Loucy (cell line): Measurements from ENCODE around the gene ST8SIA3.

Source experiments
- H2AFZ ChIP-seq: fragments of 200-600 bp; sonication (generic); 2 replicates; pipeline ENCODE4 v1.6.0; 2016; ENCODE audit warnings: antibody characterized with exemption, mild to moderate bottlenecking, low read length, moderate library complexity
- H3F3A ChIP-seq: fragments of 200-600 bp; 2 replicates; pipeline ENCODE4 v1.6.0; 2016; ENCODE audit warnings: antibody characterized with exemption, low read depth, mild to moderate bottlenecking
- H3K27me3 ChIP-seq: fragments of 200-600 bp; sonication (generic); 2 replicates; pipeline ENCODE4 v1.6.1; 2014; ENCODE audit warnings: low read length, mild to moderate bottlenecking; ENCODE audit not compliant: insufficient read depth, poor library complexity, severe bottlenecking
- H3K36me3 ChIP-seq: fragments of 200-600 bp; sonication (generic); 2 replicates; pipeline ENCODE4 v1.6.1; 2016; ENCODE audit warnings: low read length; ENCODE audit not compliant: insufficient read depth
- H3K4me1 ChIP-seq: fragments of 200-600 bp; sonication (generic); 2 replicates; pipeline ENCODE4 v1.5.1; 2014; ENCODE audit warnings: low read length, mild to moderate bottlenecking; ENCODE audit not compliant: insufficient read depth, poor library complexity, severe bottlenecking
- H3K4me2 ChIP-seq: fragments of 200-600 bp; sonication (generic); 2 replicates; pipeline ENCODE4 v1.6.0; 2014; ENCODE audit warnings: antibody characterized with exemption, low read length, low read depth, mild to moderate bottlenecking; ENCODE audit not compliant: poor library complexity, severe bottlenecking
- H3K4me3 ChIP-seq: fragments of 200-600 bp; sonication (generic); 2 replicates; pipeline ENCODE4 v1.5.1; 2014; ENCODE audit warnings: low read length, mild to moderate bottlenecking, mixed read lengths; ENCODE audit not compliant: poor library complexity, severe bottlenecking
- H3K79me2 ChIP-seq: fragments of 200-600 bp; sonication (generic); 2 replicates; pipeline ENCODE4 v1.6.1; 2014; ENCODE audit warnings: low read length; ENCODE audit not compliant: insufficient read depth
- H3K9ac ChIP-seq: fragments of 200-600 bp; sonication (generic); 2 replicates; pipeline ENCODE4 v1.6.0; 2014; ENCODE audit warnings: mild to moderate bottlenecking, low read depth, low read length, moderate library complexity; ENCODE audit not compliant: poor library complexity, severe bottlenecking
- H3K9me2 ChIP-seq: fragments of 200-600 bp; sonication (generic); replicated peaks from 2 replicates; pipeline ENCODE4 v1.6.1; 2016; ENCODE audit warnings: low read depth, low read length, mixed read lengths
- H3K9me3 ChIP-seq: fragments of 200-600 bp; sonication (generic); 2 replicates; pipeline ENCODE4 v1.6.1; 2014; ENCODE audit warnings: mild to moderate bottlenecking, antibody characterized with exemption, low read length, low read depth; ENCODE audit not compliant: insufficient read depth
- H4K20me1 ChIP-seq: fragments of 200-600 bp; sonication (generic); 2 replicates; pipeline ENCODE4 v1.6.0; 2014; ENCODE audit warnings: antibody characterized with exemption, low read length, mild to moderate bottlenecking; ENCODE audit not compliant: insufficient read depth, poor library complexity, severe bottlenecking
- EZH2phosphoT487 ChIP-seq: fragments of 200-600 bp; IDR thresholded peaks from 2 replicates; pipeline ENCODE4 v1.6.1; 2018; ENCODE audit warnings: antibody characterized with exemption, mild to moderate bottlenecking, moderate library complexity, borderline replicate concordance
- TF ChIP-seq, protein P1 (sequence below): fragments of 200-600 bp; sonication (generic); conservative IDR thresholded peaks from 2 replicates; pipeline ENCODE4 v1.5.1; 2014; ENCODE audit warnings: mild to moderate bottlenecking, antibody characterized with exemption, low read length

Gene ST8SIA3

DNA sequence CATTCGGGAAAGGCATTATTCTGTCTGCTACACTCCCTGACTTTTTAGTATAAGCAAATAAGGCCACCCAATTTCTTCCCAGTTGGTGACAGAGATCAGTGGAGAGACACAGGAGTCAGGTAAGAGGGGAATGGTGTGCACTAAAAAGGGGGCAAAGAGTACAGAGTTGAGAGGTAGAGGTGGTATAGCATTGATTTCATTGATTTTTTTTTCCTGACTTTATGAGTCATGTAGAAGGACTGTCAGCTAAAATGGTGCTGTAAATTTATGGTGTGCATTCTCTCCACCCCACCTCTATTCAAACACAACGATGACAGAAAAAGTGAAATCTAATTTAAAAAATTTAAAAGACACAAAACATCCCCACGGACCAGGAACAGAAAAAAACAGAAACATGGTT is 23.7 kb upstream of the ST8SIA3 start:
- no peaks in the 10 kb centered on the region for H3K9me2 ChIP-seq
- TF ChIP-seq, protein P1, sequence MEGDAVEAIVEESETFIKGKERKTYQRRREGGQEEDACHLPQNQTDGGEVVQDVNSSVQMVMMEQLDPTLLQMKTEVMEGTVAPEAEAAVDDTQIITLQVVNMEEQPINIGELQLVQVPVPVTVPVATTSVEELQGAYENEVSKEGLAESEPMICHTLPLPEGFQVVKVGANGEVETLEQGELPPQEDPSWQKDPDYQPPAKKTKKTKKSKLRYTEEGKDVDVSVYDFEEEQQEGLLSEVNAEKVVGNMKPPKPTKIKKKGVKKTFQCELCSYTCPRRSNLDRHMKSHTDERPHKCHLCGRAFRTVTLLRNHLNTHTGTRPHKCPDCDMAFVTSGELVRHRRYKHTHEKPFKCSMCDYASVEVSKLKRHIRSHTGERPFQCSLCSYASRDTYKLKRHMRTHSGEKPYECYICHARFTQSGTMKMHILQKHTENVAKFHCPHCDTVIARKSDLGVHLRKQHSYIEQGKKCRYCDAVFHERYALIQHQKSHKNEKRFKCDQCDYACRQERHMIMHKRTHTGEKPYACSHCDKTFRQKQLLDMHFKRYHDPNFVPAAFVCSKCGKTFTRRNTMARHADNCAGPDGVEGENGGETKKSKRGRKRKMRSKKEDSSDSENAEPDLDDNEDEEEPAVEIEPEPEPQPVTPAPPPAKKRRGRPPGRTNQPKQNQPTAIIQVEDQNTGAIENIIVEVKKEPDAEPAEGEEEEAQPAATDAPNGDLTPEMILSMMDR = no peak
- no peak for TF ChIP-seq EZH2phosphoT487
- H3K4me1 ChIP-seq = no peaks in the 10 kb centered on the region
- no peak overlapping the region for H3K4me2 ChIP-seq
- H3K36me3 ChIP-seq = no peaks in the 10 kb centered on the region
- no peaks in the 10 kb centered on the region for H3K9me3 ChIP-seq
- H2AFZ ChIP-seq = no peak overlapping the region
- H4K20me1 ChIP-seq = no peaks in the 10 kb centered on the region
- no peaks in the 10 kb centered on the region for H3F3A ChIP-seq
- H3K4me3 ChIP-seq = no peak overlapping the region
- no peak overlapping the region for H3K9ac ChIP-seq
- no peaks in the 10 kb centered on the region for H3K79me2 ChIP-seq
- H3K27me3 ChIP-seq = no peaks in the 10 kb centered on the region

DNA sequence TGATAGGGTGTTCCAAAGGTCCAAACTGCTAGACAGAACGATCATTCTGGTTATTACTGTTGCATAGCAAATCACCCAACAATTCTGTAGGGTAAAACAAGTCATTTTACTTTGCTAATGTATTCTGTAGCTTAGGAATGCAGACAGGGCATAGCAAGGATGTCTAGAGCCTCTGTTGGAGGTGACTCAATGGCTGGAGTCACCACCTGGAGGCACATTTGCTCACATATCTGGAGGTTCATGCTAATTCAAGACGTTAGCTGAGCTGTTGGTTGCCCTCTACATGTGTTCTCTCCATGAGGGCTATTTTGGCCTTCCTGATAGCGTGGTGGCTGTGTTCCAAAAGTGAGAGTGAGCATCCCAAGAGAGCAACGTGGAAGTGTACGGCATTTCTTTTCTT is 22.5 kb upstream of the ST8SIA3 start:
- no peak for TF ChIP-seq EZH2phosphoT487
- TF ChIP-seq, protein P1 = no peak
- Histone ChIP-seq H3K79me2 (no peaks in the 10 kb centered on the region), H3K9me3 (no peaks in the 10 kb centered on the region)

DNA sequence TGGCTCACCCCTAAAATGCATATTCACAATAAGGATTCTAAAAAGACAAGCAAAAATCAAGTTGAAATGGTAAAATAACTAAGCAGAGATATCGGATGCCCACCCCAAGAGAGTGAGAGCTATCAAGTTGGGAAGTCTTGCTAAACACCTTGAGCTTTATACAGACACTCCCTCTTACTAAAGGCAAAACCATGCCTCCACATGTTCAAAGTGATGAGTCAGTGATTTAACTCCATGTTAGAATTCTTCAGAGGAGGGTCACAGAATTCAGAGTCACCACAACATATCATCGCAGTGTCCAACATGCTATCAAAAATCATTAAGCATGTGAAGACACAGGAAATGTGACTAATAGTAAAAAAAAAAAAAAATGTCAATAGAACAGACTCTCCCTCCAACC is 20.6 kb upstream of the ST8SIA3 start:
- no peaks in the 10 kb centered on the region for H4K20me1 ChIP-seq
- no peak overlapping the region for H3K4me2 ChIP-seq
- no peaks in the 10 kb centered on the region for H3F3A ChIP-seq
- H3K36me3 ChIP-seq = no peaks in the 10 kb centered on the region
- no peak overlapping the region for H2AFZ ChIP-seq
- no peaks in the 10 kb centered on the region for H3K4me1 ChIP-seq
- no peak overlapping the region for H3K4me3 ChIP-seq
- H3K79me2 ChIP-seq = no peaks in the 10 kb centered on the region
- H3K9ac ChIP-seq = no peak overlapping the region
- H3K9me3 ChIP-seq = no peaks in the 10 kb centered on the region
- TF ChIP-seq, protein P1 = no peak
- no peak for TF ChIP-seq EZH2phosphoT487
- H3K9me2 ChIP-seq = no peaks in the 10 kb centered on the region
- H3K27me3 ChIP-seq = no peaks in the 10 kb centered on the region

More for the DNA sequence above, 22.5 kb upstream of the ST8SIA3 start:
- H3K4me3 ChIP-seq = no peak overlapping the region
- no peaks in the 10 kb centered on the region for H4K20me1 ChIP-seq
- H3K27me3 ChIP-seq = no peaks in the 10 kb centered on the region
- H3K9me2 ChIP-seq = no peaks in the 10 kb centered on the region
- H3K36me3 ChIP-seq = no peaks in the 10 kb centered on the region
- no peaks in the 10 kb centered on the region for H3F3A ChIP-seq
- no peaks in the 10 kb centered on the region for H3K4me1 ChIP-seq
- no peak overlapping the region for H3K9ac ChIP-seq
- H2AFZ ChIP-seq = no peak overlapping the region
- no peak overlapping the region for H3K4me2 ChIP-seq
